Left cardiac atrium (tissue), 4 donors: ENCODE measurements around the gene PKIG. TPM values are rescaled to one million over a fixed set of nuclear protein-coding genes. Genes with fewer than 3 reads are reported as not detected.

Source experiments
- ATAC-seq, 2 donors: fragments of 200-7000 bp; cut with Tn5 transposase; one replicate each; pipeline ENCODE4 v1.9.1; 2020; ENCODE audit warnings: mild to moderate bottlenecking in 2 of 2, moderate library complexity in 2 of 2
- DNase-seq: peaks from one replicate; pipeline ENCODE4 v3.0.0-alpha.2; 2020
- intact Hi-C, 2 donors: fragments of 100-400 bp; cut with DNase I; formaldehyde crosslinking; loops; one replicate each; pipeline versions ENCODE4 v1.14.1 to v1.15.1; 2022 to 2023
- total RNA-seq, 2 donors: library from RNA; stranded (reverse); fragmentation: NEBNext Ultra II Directional; extraction: Animal tissue kit (Norgen Biotek cat#: 25700); gene quantifications; one replicate each; pipeline ENCODE4 v1.2.1, GENCODE V29; 2021
- donor health status: DM: no; HTN: yes; CAD: no.
- donor health status: DM: no; HTN: yes; CAD: no; lungs with severe emphysema.
- donor health status: DM: yes; HTN: yes; CAD: no.
- donor health status: Dilated cardiomyopathy.

PKIG gene
- total RNA-seq, 2 donors from 2014 or later, result 159 to 182 TPM

DNA sequence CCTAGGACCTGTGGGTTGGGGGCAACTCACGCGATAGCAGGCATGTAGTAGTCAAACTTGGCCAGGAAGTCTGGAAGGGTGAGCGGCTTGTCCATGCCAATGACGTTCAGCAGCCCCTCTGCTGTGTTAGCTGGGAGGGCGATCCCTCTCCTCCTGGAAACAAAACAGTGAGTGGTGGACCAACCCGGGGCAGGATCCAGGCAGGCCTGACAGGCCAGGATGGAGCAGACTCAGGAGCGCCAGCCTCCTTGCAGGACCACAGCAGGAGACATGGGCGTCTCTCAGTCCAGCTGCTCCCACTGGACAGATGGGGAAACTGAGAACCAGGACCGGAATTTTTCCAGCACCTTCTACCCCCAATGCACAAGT, 46.6 kb downstream of the PKIG start:
- DNase-seq (no peak), ATAC-seq (no peak)
- intact Hi-C loops, result no loop called here

DNA sequence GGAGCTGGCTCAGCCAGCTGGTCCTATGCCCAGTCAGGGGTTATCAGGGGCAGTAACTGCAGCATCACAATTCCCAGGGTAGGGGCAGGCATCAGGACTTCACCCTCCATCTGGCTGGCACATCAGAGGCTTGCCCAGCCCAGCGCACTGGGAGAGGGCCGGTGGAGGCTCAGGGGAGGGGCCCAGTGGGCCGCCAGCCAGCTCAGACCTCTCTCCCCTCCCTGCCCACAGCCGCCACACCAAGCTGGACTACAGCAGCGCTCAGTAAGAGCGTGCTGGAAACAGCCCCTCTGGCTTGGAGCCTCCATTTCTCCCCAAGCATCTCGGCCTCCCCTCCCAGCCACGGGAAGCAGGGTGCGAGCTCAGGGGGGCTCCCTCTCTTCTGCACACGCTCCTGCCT, 47.2 kb downstream of the PKIG start:
- DNase-seq (no peak), ATAC-seq (peak; percentile 16 to 36)
- intact Hi-C loops, result no loop called here

DNA sequence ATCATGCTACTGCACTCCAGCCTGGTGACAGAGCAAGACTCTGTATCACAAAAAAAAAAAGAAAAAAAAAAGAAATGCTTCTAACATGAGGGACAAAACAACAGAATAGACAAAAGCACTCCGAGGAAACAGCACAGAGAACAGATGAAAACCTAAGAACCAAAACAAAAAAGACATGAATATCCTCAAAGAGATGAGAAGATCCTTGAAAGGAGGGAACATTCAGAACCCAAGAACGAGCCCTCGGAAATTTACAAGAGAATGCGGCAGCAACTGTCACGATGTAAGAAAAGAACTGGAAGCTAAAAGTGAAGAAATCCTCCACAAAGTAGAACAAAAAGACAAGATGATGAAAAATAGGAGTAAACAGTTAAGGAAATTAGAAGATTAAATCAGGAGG, 47.9 kb downstream of the PKIG start:
- no peak for DNase-seq
- intact Hi-C loops, result no loop called here
- ATAC-seq, result no peak

DNA sequence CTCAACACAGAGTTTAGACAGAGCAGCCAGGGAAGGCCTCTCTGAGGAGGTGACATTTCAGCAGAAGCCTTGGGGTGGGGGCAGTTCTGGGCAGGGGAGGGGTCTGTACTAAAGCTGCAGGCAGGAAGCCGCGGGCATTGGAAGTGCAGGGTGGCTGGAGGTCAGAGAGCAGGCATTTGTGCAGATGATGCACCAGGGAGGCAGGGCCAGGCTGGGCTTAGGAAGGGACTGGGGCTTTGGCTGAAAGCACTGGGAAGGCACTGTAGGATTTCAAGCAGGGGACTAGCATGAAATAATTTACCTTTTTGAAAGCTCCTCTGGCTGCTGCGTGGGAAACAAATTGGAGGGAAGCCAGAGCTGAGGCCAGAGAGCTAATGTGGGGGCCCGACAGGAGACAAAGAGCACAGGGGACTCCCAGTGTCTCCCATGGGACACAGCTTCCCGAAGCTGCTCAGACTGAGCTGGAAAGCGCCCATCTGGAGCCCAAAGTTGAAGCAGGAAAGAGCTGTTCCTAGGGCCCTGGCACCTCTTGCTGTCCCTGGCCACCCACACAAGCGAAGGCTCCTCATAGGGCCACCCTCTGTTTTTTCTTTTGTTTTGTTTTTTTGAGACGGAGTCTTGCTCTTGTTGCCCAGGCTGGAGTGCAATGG, 49.8 kb downstream of the PKIG start:
- ATAC-seq (no peak), DNase-seq (no peak)
- intact Hi-C loops, result no loop called here

DNA sequence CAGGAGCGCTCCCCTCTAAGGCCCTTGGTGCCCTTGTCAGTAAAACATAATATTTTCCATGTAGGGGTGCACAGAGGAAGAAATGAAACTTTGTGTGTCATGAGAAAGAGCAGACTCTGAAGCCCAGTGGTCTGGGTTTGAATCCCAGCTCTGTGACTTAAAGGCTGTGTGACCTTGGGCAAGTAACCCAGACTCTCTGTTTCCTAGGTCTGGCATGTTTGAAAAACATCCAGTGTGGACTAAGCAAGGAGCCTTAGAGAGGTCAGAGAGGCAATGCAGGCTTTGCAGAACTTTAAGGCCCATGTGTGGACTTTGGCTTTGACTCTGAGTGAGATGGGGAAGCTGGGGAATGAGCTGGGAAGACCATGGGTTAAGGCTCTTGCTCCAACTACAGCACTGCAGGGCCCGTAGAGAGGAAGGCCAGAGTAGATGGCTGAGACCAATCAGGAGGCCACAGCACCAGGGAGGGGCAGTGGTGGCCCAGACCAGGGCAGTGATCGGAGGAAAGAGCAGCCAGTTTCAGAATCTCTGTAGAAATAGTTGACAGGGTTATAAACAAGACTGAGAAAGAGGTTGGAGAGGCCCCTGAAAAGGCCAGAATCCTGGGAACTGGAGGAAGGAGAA, 50.9 kb downstream of the PKIG start:
- ATAC-seq, result peak in 1 of 2 donors; percentile 69

DNA sequence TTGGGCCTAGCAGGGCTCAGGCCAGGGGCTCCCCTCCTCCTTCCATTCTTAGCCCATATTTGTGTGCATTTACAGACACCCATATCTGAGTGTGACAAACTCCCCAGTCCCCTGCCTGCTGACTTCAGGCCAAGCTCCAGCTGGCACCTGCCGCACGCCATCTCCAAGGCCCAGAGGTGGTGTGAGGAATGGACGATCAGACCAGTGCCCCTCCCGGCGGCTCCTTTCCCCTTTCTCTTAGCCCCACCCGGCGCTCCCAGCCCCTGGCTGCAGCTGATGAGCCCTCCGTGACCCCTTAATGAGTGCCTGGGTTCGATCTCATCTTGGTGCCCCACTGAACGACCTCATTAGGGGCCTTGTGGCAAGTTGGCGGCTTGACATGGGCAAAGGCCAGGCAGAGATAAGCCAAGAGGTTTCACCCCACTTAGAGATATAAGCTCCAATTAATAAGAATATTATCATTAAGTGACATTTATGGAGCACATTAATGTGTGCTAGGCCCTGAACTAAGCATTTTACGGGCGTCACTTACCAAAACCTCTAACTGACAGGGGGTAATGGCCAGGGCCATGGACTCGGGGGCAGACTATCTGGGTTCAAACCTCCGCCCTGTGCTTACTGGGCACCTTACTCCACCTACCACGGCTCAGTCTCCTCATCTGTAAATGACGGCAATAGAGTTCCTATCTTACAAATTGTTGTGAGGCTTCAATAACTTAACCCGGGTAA, 51.7 kb downstream of the PKIG start:
- intact Hi-C loops, result no loop called here
- ATAC-seq (peak; percentile 6), DNase-seq (no peak)

More for the DNA sequence above, 50.9 kb downstream of the PKIG start:
- intact Hi-C loops, result no loop called here
- DNase-seq, result no peak

DNA sequence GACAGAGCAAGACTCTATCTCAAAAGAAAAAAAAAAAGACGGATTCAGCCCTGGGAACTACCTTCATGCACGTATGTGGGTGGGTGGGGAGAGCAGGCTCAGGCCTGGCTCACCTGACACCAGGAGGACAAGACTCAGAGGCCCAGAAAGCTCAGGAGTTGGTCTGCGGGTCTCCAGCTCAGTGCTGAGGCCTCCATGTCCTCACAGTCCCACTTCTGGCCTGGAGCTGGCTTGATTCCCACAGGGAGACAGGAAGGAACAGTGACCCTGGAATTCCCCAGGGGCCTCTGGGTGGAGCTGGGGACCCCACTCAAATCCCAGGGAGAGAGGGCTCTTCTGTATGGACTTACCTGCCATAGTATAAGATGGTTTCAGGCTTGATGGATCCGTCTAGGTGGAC, 53.5 kb downstream of the PKIG start:
- ATAC-seq (no peak), DNase-seq (no peak)
- intact Hi-C loops, result no loop called here

DNA sequence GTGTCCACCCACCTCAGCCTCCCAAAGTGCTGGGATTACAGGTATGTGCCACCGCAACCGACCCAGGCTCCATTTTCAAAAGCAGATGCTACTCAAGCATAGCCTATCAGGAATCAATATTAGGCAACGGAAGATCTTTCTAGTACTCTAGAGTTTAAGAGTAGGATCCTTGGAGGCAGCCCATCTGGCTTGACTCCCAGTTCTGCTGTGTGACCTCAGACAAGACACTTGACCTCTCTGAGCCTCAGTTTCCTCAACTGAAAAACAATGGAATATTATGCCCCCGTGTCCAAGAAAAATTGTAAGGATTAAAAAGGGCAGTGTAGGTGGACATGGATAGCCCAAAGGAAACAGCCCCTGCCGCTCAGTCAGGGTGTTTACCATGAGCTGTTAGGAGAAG, 54.7 kb downstream of the PKIG start:
- ATAC-seq (no peak), DNase-seq (no peak)
- intact Hi-C loops, result no loop called here

DNA sequence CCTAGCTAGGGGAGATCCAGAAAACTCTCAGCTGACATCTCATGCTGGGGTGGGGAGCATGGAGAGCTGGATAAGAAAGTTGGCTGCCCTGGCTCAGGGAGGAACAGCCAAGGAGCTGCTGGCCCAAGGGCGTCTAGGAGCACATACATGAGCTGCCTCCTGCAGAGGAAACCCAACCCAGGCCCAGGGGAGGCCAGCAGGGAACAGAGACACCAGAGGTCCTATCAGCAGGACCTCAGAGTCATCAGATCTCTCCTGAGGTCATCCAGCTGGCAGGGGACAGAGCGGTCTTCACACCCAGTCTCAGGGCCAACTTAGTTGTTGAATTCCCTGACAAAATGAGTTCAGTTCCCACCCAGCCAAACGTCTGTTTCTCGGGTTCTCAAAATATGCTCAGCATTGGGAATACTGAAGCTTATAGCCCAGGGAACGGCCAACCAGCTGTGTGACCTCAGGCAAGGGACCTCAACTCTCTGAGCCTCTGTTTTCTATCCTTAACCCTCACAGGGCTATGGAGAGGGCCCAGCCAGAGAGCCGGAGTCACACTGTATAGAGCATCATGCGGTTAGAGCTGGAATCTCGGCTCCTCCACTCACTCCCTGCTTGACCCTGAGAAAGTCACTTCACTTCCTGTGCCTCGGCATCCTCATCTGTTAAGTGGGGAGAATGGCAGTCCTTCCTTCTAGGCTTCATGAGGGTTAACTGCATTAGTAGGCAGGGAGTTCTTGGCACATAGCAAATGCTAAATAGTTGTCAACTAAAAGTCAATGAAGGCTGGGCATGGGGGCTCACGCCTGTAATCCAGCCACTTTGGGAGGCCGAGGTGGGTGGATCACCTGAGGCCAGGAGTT, 55.4 kb downstream of the PKIG start:
- intact Hi-C loops, result no loop called here
- peak; percentile 88 for DNase-seq
- ATAC-seq, result peak; percentile 64 to 80

DNA sequence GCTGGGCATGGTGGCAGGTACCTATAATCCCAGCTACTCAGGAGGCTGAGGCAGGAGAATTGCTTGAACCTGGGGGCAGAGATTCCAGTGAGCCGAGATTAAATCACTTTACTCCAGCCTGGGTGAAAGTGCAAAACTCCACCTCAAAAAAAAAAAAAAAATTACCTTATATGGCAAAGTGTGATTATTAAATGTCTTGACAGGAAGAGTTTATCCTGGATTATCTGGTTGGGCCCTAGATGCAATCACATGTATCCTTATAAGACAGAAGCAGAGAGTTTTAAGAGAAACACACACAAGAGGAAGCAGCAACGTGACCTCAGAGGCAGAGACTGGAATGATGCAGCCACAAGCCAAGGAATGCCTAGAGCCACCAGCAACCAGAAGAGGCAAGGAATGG, 58.1 kb downstream of the PKIG start:
- ATAC-seq (no peak), DNase-seq (no peak)
- intact Hi-C loops, result no loop called here

DNA sequence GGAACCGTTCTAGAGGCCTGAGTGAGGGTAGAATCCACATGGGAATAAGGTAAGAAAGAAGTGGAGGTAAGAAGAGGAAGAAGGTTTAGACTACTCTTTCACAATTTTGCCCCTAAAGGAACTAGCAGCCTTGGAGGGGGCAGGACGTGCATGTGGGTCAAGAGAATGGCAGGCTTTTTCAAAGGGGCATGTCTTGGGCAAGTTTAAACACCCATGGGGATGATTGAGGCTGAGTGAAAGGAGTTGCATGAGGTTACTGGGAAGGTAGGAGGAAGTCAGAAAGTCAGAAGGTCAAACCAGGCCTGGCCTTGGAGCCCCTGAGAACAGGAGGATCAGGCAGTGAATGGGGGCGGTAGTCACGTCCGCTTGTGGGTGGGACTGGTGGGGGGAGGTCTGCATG, 58.9 kb downstream of the PKIG start:
- ATAC-seq, result no peak
- intact Hi-C loops, result no loop called here

DNA sequence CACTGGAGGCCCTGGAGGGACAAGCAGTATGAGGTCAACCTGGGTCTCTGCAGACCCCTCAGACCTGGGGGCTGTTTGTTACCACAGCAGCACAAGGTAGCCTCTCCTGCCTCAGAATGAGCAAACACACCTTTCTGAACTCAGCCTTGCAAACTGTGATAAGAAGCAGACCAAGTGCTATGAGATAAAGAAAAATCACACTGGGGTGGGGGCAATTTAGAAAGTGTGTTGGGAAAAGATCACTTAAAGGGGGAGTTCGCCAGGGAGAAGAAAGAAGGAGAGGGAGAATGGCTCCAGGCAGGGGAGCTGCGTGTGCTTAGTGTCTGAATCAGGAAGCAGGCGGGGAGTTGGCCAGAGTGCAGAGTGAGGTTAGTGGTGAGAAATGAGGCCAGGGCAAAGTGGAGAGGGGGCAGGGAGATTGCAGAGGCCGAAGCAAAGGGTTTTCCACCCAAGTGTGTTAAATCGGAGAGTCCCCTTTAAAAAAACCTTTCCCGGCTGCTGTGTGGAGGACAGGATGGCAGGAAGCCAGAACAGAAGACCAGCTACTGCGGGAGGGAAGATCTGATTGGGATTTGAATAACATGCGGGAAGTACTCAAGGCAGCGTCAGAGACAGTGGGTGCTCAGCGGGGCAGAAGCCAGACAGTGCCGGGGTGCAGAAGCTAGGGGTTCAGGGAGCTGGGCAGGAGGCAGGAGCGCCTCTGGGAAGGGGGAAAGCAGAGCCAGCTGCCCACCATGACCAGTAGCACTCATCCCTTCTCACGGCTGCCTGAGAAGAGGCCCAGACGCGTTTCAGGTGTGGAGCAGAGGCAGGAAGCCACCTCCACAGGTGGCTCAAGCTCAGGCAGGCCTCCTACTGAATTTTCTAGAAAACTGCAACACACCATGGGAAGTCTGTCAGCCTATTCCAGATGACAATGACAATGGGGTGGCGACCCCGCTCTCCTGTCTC, 60.1 kb downstream of the PKIG start:
- DNase-seq (peak; percentile 78), ATAC-seq (peak; percentile 66 to 72)
- intact Hi-C loops, result no loop called here

More for the DNA sequence above, 58.9 kb downstream of the PKIG start:
- DNase-seq, result no peak

DNA sequence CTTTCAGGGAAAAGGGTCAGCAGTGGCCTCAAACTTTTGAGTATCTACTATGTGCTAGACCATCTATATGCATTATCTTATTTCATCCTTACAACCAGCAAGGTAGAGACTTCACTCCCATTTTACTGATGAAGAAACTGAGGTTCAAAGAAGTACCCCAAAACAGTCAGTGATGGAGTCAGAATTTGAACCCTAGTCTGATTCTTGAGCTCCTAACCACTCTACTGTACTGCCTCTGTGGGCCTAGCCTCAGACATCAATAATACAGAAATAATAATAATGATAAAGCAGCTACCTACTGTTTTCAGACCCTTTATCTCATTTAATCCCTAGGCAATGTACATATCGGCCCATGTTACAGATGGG, 60.8 kb downstream of the PKIG start:
- intact Hi-C loops, result no loop called here
- ATAC-seq, result no peak
- no peak for DNase-seq

DNA sequence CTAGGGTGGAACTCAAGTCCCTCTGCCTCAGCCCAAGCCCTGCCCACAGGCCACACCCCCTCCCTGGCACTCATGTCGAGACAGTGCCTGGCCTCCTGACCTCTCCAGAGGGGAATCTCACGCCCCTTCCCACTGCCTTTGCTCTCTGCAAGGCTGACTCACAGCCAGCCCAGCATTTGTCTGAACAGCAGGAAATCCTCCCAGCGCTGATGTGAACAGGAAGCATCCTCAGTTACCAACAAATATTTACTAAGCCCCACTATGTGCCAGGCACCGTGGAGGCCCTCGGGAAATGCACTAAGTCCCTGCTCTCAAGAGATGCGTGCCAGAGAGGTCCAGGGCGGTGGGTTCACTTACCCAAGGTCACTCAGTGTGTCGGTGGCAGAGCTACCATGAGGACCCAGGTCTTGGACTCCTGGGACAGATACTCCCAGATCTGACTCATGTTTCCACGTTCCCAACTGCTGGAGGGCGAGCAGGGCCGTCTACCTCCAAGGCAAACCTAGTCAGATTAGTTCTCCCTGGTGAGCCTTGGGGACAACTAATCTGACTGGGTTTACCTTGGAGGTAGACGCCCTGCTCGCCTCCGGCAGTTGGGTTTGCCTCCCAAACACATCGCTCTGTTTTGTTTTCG, 61.3 kb downstream of the PKIG start:
- DNase-seq, result peak; percentile 87
- intact Hi-C loops, result no loop called here

DNA sequence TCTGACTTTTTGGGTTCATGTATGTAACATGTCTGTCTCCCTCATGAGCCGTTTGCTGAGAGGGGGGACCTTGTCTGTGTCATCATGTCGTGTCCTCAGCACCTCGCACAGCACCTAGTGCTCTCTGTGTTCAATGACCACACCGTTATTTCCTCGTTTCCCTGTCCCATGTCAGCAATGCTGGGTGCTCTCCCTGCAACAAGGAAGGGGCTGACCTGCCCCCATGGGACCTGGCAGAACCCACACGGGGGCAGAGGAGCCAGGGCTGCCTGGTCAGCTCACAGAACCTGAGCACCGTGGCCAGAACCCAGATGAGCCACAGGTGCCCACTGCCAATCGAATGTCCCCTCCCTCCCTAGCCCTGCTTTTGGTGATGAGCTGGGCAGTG, 61.8 kb downstream of the PKIG start:
- intact Hi-C loops, result no loop called here
- ATAC-seq, result no peak
- no peak for DNase-seq

More for the DNA sequence above, 61.3 kb downstream of the PKIG start:
- peak; percentile 74 to 83 for ATAC-seq

DNA sequence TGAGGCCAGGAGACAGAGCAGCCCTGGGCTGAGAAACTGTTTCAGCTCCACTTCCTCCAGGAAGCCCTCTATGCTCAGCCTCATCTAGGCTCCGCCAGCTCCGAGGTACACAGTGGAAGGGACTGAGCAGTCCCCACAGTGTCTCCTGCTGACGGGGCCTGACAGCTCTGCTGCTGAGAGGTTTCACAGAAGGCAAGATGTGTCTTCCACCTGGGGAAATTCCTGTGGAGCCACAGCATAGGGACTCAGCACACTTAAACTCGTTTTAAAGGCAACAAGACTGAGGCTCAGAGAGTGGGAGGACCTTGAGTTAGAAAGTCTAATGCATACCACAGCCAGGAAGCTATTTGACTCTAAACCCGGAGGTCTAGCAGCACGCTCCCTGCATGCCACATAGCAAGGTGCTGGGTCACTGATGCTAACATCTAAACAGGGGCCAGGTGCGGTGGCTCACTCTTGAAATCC, 62.3 kb downstream of the PKIG start:
- no peak for ATAC-seq
- no peak for DNase-seq
- intact Hi-C loops, result no loop called here

DNA sequence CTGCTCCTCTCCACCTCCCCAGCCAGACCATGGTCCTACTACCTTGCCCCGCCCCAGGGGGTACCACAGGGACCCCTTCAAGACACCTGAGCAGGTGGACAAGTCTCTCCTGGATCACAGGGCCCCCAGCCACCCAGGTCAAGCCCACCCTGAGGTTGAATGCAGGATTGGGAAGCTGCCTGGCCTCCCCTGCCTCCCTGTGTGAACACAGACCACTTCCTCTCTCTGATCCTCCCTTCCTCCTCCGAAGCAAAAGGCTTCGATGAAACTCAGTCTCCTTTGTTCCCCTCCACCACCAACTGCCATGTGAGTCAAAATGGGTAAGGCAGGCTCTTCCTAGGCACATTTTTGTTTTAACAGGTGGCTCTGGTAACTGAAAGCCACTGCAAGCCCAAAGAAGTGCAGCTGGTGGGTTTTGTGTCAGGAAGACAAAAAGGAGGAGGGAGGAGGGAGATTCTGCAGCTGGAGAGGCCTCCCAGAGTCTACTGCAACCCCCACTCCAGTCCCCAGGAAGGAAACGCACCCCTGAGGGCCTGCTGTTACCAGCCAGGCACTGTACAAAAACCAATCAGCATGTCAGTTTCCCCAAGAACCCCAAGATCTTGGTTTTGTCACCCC, 63.8 kb downstream of the PKIG start:
- no peak for ATAC-seq
- no peak for DNase-seq
- intact Hi-C loops, result no loop called here
